ENCODE results near the gene USH2A.
"Not testable (repeated sequence)": the region's sequence is repeated elsewhere in the genome, so short reads cannot be mapped to it uniquely, and the experiment has no call there.

USH2A gene

GRCh38 chr1:216024546-216024945 lies 398.7 kb downstream of the USH2A start:
- no peak for DNase-seq

- no peak for DNase-seq
Measured at GRCh38 chr1:216020743-216021345, 402.4 kb downstream of the USH2A start.

- no peak for DNase-seq
Measured at GRCh38 chr1:216015116-216015515, 408.1 kb downstream of the USH2A start.

GRCh38 chr1:216014086-216014485 lies 409.2 kb downstream of the USH2A start:
- no peak for DNase-seq

GRCh38 chr1:216009456-216009855 lies 413.8 kb downstream of the USH2A start:
- DNase-seq: not testable (repeated sequence)

GRCh38 chr1:216005916-216006315 lies 417.3 kb downstream of the USH2A start:
- DNase-seq: no peak

- peak; percentile 8 for DNase-seq
Measured at GRCh38 chr1:215992620-215993019, 430.6 kb downstream of the USH2A start.

GRCh38 chr1:215987092-215987875 lies 436.0 kb downstream of the USH2A start:
- DNase-seq: no peak

GRCh38 chr1:215986401-215986800 lies 436.8 kb downstream of the USH2A start:
- no peak for DNase-seq

GRCh38 chr1:215983680-215984079 lies 439.6 kb downstream of the USH2A start:
- no peak for DNase-seq

GRCh38 chr1:215971793-215972441 lies 451.3 kb downstream of the USH2A start:
- DNase-seq: no peak

GRCh38 chr1:215970406-215970805 lies 452.8 kb downstream of the USH2A start:
- no peak for DNase-seq

GRCh38 chr1:215963621-215964020 lies 459.6 kb downstream of the USH2A start:
- no peak for DNase-seq

GRCh38 chr1:215963040-215963439 lies 460.2 kb downstream of the USH2A start:
- no peak for DNase-seq

GRCh38 chr1:215958841-215959240 lies 464.4 kb downstream of the USH2A start:
- no peak for DNase-seq

GRCh38 chr1:215957663-215958062 lies 465.6 kb downstream of the USH2A start:
- DNase-seq: no peak

GRCh38 chr1:215932558-215932957 lies 490.7 kb downstream of the USH2A start:
- DNase-seq: no peak

- no peak for DNase-seq
Measured at GRCh38 chr1:215926670-215927069, 496.6 kb downstream of the USH2A start.

- no peak for DNase-seq
Measured at GRCh38 chr1:215923129-215923824, 500.0 kb downstream of the USH2A start.

GRCh38 chr1:215911406-215911968 lies 511.8 kb downstream of the USH2A start:
- no peak for DNase-seq

GRCh38 chr1:215905493-215906115 lies 517.6 kb downstream of the USH2A start:
- DNase-seq: no peak

GRCh38 chr1:215900684-215901083 lies 522.6 kb downstream of the USH2A start:
- DNase-seq: no peak

- DNase-seq: no peak
Measured at GRCh38 chr1:215899901-215900300, 523.3 kb downstream of the USH2A start.
